Sigmoid colon (tissue), 4 donors: ENCODE results near the gene NAT10.

ENCODE experiments used
- POLR2A ChIP-seq, 2 donors: fragments of 450-650 bp; IDR thresholded peaks; one replicate each; pipeline ENCODE4 v1.6.1; 2016; ENCODE audit warnings: antibody characterized with exemption in 2 of 2, mild to moderate bottlenecking in 2 of 2, moderate library complexity in 2 of 2
- POLR2AphosphoS5 ChIP-seq, 4 donors: sonication (generic); formaldehyde crosslinking; IDR thresholded peaks; one replicate each; pipeline ENCODE4 v1.6.1; 2017; ENCODE audit warnings: antibody characterized with exemption in 4 of 4
- TF ChIP-seq, protein P1 (sequence below), 4 experiments: fragments of 450-650 bp in 3 of 4; fragments of 200-600 bp in 1 of 4; IDR thresholded peaks; one replicate each; pipeline ENCODE4 v1.5.1; 2016 to 2019; ENCODE audit warnings: antibody characterized with exemption in 4 of 4, mild to moderate bottlenecking in 3 of 4, moderate library complexity in 2 of 4

DNA sequence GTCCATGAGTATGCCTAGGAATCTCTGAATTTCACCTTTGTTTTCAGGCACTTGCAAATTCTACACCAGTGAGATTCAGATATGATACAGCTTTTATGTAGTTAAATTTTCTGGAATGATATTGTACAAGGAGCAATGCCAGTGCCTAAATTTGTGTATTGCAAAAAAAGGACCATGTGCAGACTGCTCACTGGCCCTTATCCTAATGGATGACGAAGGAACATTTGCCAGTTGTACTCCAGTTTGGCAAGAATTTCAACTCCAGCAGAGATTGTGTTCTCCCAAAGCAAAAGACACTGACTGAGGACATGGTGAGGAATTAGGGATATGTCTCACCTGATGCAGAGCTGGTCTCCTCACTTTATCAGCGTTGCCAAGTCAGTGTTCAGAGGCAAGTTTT lies 8.6 kb downstream of the NAT10 start:
- TF ChIP-seq, protein P1, sequence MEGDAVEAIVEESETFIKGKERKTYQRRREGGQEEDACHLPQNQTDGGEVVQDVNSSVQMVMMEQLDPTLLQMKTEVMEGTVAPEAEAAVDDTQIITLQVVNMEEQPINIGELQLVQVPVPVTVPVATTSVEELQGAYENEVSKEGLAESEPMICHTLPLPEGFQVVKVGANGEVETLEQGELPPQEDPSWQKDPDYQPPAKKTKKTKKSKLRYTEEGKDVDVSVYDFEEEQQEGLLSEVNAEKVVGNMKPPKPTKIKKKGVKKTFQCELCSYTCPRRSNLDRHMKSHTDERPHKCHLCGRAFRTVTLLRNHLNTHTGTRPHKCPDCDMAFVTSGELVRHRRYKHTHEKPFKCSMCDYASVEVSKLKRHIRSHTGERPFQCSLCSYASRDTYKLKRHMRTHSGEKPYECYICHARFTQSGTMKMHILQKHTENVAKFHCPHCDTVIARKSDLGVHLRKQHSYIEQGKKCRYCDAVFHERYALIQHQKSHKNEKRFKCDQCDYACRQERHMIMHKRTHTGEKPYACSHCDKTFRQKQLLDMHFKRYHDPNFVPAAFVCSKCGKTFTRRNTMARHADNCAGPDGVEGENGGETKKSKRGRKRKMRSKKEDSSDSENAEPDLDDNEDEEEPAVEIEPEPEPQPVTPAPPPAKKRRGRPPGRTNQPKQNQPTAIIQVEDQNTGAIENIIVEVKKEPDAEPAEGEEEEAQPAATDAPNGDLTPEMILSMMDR (IDR thresholded peaks at IDR 0.05) = no peak
- TF ChIP-seq POLR2A (IDR thresholded peaks at IDR 0.05) (no peak), POLR2AphosphoS5 (IDR thresholded peaks at IDR 0.05) (no peak)
